NB4 (cell line): ENCODE measurements around the gene FSTL4.

Source experiments
- DNase-seq: peaks from one replicate; pipeline ENCODE4 v3.0.0; 2010; ENCODE audit warnings: low read depth
- H3K4me3 ChIP-seq: one replicate; pipeline ENCODE4 v1.5.1; 2011; ENCODE audit warnings: mild to moderate bottlenecking, low read depth, low read length, moderate library complexity
- CTCF ChIP-seq: IDR thresholded peaks from one replicate; pipeline ENCODE4 v1.5.1; 2012; ENCODE audit warnings: low read depth, low read length
- MAX ChIP-seq: IDR thresholded peaks from 2 replicates; pipeline ENCODE4 v1.6.1; 2011; ENCODE audit warnings: low read depth, low read length
- MYC ChIP-seq: IDR thresholded peaks from 2 replicates; pipeline ENCODE4 v1.6.1; 2011; ENCODE audit warnings: low read depth, low read length
- POLR2A ChIP-seq: IDR thresholded peaks from 2 replicates; pipeline ENCODE4 v1.6.1; 2011; ENCODE audit warnings: mild to moderate bottlenecking; ENCODE audit not compliant: insufficient read length; ENCODE audit errors: extremely low read depth

Gene FSTL4

GRCh38 chr5:133383580-133383939, 228.8 kb downstream of the FSTL4 start:
- DNase-seq, result no peak
- TF ChIP-seq CTCF, result no peak
- no peak overlapping the region for H3K4me3 ChIP-seq

GRCh38 chr5:133382661-133383579, 229.4 kb downstream of the FSTL4 start:
- H3K4me3 ChIP-seq, result no peak overlapping the region
- no peak for TF ChIP-seq MYC
- no peak for TF ChIP-seq POLR2A
- no peak for TF ChIP-seq CTCF
- TF ChIP-seq MAX, result no peak

GRCh38 chr5:133381571-133382365, 230.6 kb downstream of the FSTL4 start:
- H3K4me3 ChIP-seq, result no peak overlapping the region
- DNase-seq, result no peak
- TF ChIP-seq MAX (no peak), POLR2A (no peak), CTCF (no peak), MYC (no peak)

More at GRCh38 chr5:133382661-133383579, 229.4 kb downstream of the FSTL4 start:
- DNase-seq, result no peak

GRCh38 chr5:133381041-133381440, 231.3 kb downstream of the FSTL4 start:
- no peak overlapping the region for H3K4me3 ChIP-seq
- DNase-seq, result no peak
- no peak for TF ChIP-seq MYC
- no peak for TF ChIP-seq POLR2A
- TF ChIP-seq MAX, result no peak
- no peak for TF ChIP-seq CTCF

GRCh38 chr5:133377736-133378135, 234.6 kb downstream of the FSTL4 start:
- DNase-seq, result no peak
- no peak overlapping the region for H3K4me3 ChIP-seq

More at GRCh38 chr5:133377736-133378135, 234.6 kb downstream of the FSTL4 start:
- TF ChIP-seq MAX (no peak), POLR2A (no peak), MYC (no peak), CTCF (no peak)
